HuH-7 (cell line): ENCODE results near the gene GAB2.
"Not testable (repeated sequence)": the region's sequence is repeated elsewhere in the genome, so short reads cannot be mapped to it uniquely, and the experiment has no call there.

Experiments used
- DNase-seq: peaks from one replicate; pipeline ENCODE4 v3.0.0; 2011; ENCODE audit warnings: low spot score

GAB2 gene

DNA sequence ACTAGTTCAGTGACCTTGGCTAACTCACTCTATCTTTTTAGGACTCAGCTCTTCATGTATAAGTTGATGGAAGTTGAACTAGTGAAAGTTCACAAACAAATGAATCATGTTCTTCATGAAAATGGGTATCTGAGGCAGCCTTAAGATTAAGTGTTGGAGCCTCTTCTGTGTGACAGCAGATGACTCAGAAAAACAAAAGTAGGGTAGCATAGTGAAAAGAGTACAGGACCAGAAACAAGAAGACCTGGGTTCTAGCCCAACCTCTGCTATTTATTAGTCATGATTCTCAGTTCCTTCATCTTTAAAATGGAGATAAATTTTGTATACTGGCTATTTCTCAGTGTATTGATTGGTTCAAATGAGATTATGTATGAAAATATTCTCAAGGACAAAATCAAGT is 168.7 kb downstream of the GAB2 start:
- DNase-seq = no peak

DNA sequence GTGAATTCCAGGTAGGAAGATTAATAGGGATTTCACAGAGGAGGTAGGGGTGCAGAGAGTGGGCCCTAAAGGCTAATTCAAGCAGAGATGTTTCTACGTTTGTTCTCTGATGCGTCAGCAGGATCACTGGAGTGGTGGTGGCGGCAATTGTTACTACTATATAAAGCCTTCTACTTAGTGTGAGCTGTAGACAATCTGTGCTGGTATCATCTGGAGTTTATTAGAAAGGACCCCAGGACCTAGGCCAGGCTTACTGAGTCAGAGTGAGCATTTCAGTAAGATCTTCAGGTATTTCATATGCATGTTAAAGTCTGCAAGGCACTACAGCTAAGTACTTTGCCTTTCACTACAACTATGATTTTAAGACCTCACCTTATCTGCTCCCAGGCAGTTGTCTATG is 169.4 kb downstream of the GAB2 start:
- no peak for DNase-seq

DNA sequence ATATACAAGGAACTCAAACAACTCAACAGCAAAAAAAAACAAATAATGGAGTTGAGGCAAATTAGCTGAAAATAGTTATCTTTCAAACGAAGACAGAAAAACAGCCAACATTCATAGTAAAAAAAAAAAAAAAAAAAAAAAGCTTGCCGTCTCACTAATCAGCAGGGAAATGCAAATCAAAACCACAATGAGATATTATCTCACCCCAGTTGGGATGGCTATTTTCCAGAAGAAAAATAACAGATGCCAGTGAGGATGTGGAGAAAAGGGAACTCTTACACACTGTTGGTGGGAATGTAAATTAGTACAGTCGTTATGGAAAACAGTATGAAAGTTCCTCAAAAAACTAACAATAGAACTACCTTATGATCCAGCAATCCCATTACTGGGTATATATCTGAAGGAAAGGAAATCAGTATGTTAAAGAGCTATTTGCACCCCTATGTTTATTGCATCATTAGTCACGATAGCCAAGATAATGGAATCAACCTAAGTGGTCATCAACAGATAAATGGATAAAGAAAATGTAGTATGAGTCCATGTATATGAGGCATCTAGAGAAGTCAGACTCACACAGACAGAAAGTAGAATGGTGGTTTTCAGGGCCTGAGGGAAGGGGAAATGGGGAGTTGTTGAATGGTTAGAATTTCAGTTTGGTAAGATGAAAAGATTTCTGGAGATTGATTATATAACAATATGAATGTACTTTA is 172.9 kb downstream of the GAB2 start:
- no peak for DNase-seq

DNA sequence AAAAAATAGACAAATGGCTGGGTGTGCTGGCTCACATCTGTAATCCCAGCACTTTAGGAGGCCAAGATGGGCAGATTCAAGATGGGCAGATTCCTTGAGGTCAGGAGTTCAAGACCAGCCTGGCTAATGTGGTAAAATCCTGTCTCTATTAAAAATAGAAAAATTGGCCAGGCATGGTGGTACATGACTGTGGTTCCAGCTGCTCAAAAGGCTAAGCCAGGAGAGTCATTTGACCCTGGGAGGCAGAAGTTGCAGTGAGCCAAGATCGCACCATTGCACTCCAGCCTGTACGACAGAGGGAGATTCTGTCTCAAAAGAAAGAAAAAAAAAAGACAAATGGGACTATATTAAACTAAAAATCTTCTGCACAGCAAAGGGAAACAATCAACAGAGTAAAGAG is 173.5 kb downstream of the GAB2 start:
- DNase-seq = no peak

DNA sequence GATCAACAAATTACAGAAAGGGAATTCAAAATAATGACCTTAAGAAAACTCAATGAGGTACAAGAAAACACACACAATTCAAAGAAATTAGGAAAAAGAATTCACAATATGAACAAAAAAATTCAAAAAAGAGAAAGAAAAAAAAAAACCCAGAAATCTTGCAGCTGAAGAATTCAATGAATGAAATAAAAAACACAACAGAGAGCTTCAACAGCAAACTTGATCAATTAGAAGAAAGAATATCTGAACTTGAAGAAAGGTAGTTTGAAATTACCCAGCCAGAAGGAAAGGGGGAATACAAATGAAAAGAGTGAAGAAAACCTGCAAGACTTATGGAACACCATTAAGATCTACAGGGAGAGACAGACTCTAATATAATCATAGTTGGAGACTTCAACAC is 176.1 kb downstream of the GAB2 start:
- DNase-seq = no peak

DNA sequence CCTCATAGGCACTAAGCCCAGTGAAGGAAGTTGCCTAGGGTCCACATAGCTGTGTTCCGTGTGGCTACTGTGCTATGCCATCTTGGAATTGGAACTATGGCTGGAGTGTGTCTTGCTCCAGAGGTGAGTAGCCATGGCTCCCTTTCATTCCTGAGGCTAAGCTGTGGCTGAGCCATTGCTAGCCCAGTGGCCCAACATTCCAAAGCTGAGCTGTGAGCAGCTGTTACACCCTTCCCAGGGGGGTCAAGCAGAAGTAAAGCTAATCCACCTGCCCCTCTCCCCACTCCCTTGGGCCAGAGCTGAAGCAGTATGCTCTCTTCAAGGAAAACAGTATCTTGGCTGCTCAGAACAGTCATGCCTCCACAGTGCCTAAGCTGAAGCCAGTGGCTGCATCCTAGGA is 177.8 kb downstream of the GAB2 start:
- DNase-seq = no peak

DNA sequence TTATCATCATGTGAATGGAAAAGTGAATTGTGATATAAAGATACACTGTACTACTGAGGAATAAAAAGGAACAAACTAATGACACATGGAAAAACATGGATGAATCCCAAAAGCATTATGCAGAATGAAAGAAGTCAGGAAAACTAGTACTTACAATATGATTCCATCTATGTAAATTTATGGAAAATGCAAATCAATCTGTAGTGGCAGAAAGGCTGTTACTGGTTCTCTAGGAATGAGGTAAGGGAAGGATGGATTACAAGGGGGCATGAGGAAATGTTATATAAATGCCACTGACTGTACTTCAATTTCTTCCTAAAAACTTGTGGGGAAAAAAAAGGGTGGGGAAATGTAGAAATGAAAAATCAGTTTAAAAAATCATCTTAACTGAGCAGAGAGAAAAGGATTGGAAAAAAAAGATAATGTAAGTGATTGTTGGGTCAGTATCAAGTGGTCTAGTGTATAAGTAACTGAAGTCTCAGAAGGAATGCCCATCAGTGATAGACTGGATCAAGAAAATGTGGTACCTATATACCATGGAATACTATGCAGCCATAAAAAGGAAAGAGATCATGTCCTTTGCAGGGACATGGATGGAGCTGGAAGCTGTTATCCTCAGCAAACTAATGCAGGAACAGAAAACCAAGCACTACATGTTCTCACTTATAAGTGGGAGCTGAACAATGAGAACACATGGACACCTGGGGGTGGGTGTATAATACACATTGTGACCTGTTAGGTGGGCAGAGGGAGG is 180.2 kb downstream of the GAB2 start:
- no peak for DNase-seq

DNA sequence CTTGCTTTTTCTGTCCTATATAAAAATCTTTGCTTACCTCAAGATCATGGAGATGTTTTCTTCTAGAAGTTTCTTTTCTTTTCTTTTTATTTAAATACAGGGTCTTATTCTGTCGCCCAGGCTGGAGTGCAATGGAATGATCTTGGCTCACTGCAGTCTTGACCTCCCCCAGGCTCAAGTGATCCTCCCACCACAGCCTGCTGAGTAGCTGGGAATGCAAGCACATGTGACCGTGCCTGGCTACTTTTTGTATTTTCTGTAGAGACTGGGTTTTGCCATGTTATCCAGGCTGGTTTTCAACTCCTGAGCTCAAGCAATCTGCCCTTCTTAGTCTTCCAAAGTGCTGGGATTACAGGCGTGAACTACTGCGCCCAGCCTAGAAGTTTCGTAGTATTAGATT is 183.6 kb downstream of the GAB2 start:
- no peak for DNase-seq

DNA sequence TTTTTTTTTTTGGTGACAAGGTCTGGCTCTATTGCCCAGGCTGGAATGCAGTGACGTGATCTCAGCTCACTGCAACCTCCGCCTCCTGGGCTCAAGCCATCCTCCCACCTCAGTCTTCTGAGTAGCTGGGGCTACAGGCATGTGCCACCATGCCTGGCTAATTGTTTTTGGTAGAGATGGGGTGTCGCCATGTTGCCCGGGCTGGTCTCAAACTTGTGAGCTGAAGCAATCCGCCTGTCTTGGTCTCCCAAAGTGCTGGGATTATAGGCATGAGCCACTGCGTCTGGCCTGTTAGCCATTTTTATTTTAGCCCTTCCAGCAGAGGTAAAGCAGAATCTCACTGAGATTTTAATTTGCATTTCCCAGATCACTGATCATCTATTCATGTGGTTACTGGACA is 184.6 kb downstream of the GAB2 start:
- not testable (repeated sequence) for DNase-seq

DNA sequence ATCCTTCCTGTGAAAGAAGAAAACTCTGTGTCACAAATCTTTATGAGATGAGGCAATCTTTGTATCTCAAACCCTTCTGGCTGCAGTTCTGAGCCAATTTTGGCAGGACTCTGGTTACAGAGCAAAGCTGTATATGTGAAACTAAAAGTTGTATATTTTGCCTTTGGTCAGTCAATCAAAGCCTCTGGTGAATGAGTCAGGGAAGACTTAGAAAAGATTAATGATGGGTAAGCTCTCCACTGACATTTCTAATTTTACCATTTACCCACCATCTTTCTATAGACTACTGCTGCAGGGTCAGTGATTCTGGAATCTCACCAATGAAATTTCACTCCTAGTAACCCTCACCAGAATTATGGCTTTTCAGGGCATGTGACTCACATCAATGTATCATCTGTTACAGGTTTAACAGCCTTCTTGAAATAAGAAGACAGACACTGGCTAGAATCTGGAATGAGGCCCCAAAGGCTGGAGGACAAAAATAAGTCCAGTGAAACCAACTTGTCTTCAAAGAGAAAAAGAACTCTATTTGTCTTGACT is 185.6 kb downstream of the GAB2 start:
- no peak for DNase-seq

DNA sequence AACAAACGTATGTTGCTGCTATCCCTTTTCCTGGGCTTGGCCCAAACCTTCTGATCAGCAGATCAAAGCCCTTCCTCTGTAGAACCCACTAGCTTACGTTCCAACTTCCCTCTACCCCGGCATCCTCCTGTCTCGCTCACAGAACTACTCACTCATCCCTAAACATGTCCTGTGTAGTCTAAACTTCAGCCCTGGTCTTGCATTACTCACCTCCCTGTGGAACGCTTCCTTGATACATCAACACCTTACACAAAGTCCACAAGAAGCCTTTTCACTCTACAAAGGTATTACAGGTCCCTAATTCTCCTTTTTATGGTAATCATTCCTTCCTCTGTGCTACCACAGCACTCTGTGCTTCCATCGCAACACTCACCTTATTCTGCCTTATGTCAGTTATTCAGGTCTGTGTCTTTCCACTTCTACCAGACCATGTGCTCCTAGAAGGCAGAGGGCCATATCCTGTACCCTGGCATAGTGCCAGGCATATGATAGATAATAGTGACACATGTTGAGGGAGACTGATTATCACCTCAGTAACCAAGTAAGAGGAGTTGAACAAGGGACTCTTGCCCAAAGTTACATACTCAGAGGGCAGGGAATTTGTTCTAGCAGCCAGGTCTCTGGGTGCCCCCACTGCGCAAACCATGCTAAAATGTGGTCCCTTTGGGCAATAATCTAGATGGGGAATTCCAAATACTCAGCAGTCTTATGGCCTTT is 187.3 kb downstream of the GAB2 start:
- DNase-seq = no peak

DNA sequence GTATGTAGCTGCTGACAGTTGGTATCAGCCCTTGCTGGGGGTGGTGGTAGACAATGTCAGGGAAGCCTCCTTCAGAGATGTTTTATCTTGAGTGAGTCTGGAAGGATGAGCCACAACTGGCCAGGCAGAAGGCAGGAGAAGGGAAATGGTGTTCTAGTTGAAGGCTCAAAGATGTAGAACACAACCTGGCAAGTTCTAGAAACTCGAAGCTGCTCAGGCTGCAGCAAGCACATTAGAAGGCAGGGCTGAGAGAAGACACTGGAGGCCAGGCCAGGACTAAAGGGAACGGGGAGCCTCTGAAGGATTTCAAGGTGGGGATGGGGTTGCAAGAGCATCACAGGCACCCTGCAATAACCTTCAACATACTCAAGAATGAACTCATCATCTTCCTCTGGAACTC is 188.5 kb downstream of the GAB2 start:
- no peak for DNase-seq

DNA sequence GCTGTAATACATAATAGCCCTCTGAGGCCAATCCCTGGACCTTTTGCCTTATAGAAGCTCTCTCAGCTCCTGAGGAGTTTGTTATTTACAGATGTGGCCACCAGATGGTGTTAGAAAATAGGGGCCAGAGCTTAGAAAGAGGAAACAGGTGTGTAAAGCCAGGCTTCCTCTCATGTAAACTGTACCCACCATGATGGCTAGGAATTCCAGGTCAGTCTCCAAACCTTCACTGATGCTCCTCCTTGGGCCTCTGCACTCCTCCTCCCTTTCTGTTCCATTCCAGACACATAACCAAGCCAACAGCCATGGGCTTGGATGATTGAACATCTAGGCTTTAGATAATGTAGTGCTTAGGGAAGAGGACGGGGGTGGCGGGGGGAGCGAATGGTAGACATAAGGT is 189.2 kb downstream of the GAB2 start:
- peak; percentile 55 for DNase-seq

DNA sequence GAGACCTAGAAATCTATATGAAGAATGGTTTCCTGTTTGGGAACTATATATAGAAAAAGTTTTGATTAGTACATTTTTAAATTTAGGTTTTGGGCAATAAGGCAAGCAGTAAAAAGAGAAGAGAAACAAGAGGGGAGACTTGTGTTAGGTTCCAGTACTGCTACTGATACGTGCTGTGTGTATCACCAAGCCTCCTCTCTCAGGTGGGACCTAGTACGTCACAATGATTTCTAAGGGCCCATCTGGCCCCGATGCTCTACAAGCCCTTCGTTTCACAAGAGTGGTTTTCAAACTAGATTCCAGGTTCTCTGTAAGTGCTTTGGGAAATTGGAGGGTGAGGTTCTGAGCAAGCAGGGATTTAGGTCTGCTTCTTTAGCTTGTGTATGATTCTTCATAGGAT is 189.7 kb downstream of the GAB2 start:
- DNase-seq = no peak

DNA sequence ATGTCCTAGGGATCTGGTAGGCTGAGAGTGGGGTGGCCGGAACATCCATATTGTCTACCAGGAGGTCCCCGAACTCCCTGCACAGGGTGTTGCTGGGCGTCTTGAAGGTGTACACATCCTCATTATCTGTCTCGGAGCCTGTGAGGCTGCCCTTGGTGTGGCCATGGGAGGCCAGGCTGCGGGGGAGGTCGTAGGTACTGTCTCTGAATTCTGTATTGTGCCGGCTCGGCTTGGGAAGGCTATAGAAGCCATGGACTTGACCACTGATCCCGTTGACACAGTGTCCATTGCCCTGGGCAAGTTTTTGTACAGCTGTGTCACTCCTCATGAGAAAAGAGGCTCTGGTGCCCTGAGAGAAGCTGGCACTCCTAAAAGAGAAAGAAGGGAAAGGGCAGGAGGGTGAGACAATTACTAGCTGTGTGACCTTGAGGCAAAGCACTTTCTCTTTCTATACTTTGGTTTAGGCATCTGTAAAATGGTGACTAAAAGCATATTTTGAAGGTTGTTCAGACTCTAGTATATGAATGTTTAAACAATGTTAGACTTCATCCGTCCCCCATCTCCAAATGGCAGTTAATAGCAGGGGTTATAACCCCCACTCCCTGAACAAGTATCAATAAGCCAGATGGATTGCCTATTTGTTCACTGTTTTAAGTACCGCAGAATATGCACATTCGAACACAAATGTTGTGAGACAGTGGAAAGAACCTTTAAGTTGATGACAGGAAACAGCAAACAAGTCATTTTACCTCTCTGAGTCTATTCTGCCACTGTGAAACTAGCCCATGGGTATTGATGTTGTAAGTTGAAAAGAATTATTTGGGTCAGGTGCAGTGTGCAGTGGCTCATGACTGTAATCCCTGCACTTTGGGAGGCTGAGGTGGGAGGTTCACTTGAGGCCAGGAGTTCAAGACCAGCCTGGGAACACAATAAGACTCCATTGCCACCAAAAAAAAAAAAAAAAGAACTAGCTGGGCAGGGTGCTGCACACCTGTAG is 190.6 kb downstream of the GAB2 start:
- DNase-seq = no peak

DNA sequence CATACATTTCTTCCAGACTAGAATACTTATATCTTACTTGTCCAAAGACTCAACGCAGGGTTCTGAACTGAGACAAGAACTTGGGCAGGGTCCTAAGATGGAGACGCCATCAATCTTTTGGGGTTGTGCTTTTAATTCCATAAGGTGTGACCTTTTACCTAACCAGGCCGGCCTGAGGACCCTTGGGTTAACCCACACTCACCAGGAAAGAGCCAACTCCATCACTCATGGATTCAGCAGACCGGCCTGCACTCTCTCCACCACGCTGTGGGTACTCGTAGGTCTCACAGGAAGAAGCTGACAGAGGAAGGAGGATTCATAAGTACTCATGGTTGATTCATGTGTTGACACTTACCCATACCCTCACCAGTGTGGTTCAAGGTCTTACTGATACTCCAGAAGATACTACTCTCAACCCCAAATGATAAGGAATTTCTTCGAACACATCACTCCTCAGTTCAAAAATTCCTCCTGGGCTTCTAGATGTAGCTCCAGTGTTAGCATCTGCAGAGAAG is 192.7 kb downstream of the GAB2 start:
- no peak for DNase-seq

DNA sequence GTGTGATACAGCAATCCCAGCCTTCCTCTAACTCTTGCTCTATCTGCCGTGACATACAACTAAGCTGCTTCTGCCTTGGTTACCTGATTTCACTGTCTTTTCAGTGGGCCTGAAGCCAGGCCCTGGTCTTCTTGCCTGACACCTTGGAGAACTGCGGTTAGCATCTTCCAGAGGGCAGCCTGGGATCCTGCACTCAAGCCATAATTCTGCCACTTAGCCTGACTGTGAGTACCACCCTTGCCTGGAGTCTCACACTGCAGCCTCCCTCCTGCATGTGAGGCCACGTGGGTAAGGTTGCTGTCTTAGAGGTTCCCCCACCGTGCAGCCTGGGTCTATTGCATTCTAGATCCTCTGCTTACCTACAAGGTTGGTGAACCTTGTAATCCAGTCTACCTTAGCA is 193.1 kb downstream of the GAB2 start:
- no peak for DNase-seq

DNA sequence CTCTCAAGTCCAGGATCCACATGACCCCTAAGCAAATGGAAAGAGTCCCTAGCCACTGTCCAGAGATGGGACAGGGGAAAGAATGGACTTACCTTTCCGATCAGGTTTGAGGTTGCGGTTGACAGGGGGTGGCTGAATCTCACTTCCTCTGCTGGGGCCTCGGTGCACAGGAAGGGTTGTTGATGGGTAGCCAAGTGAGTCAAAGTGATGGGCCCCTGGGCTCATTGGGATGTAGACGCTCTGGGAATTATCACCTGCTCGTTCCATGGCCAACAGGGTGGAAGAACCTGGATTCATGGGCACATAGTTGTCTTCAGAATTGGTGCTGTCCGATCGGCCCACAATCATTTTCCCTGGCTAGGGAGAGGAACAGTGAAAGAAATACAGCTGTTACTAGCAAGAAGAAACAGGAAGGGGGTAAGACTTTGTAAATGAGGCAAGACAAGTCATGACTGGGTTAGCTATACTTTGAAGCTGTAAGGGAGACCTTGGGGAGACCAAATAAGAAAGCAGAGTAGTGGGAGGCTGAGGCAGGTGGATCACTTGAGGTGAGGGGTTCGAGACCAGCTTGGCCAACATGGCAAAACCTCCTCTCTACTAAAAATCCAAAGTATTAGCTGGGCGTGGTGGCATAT is 194.2 kb downstream of the GAB2 start:
- DNase-seq = no peak

DNA sequence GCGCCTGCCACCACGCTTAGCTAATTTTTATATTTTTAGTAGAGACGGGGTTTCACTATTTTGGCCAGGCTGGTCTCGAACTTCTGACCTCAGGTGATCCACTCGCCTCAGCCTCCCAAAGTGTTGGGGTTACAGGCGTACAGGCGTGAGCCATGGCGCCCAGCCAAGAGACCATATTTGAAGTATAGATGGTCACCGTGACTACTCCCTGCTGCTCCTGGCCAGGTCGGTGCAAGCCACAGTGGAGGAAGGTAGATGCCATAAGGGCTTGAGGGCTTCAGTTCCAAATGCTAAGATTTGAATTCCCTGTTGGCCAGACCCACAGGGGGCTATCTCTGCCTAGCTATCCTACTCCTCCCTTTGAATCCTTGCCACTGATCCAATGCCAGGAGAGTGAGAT is 194.9 kb downstream of the GAB2 start:
- DNase-seq = not testable (repeated sequence)

DNA sequence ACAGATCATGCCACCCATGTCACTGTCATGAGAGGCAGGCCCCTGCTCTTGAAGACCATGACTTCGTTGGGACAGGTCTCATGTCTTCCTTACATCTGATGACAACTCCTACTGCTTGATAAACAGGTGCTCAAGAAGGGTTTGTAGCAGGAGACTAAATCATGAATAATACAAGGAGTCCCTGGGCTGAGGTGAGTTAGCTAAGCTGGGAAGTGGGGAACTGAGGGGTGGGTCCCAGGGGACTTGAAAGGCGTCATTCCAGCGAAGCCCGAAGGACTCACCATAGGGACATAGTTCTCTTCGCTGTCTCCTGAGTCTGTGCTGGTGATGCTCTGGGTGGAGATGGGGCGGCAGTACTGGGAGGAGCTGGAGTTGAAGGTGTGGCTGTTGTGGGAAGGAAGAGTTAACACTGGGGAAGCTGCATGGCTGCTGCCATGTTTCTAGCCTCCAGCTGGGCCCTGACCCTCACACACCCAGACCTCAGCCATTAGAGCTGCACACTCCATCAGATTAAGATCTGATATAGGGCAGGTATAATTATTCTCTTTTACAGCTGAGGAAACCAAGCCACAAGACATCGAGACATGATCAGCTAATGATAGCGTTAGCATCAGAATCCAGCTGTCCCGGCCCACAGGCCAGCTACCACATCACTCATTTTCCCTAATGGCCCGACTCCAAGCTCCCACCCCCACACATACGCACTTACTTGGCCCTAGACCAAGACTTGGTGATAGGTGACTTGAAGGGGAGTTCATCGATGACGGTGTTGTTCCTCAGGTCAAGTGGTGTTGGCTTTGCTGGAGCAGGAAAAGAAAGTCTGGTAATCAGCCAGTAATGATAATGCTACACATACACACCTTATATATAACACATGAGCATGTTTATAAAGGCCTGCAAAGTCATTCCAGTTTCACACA is 196.0 kb downstream of the GAB2 start:
- DNase-seq = no peak
